Measurements from ENCODE around the gene N4BP2L2.
"Not testable (repeated sequence)": the region's sequence is repeated elsewhere in the genome, so short reads cannot be mapped to it uniquely, and the experiment has no call there.

Gene N4BP2L2

GRCh38 chr13:32560842-32561241 lies 22.2 kb upstream of the N4BP2L2 start:
- not testable (repeated sequence) for H3K9me3 ChIP-seq (ENCODE audit: control insufficient read depth, insufficient read depth, low read length); H3K4me3 ChIP-seq (ENCODE audit: low read depth, low read length); H3K36me3 ChIP-seq (ENCODE audit: control insufficient read depth, insufficient read depth, low read length); H3K27me3 ChIP-seq (ENCODE audit: control insufficient read depth, insufficient read depth, low read length); H3K9ac ChIP-seq (ENCODE audit: low read depth, low read length); H3K4me1 ChIP-seq (ENCODE audit: control insufficient read depth, insufficient read depth, low read length); H3K27ac ChIP-seq (ENCODE audit: low read depth, low read length)

- Histone ChIP-seq H3K4me3 (ENCODE audit: low read depth, low read length) (no peak overlapping the region), H3K27ac (ENCODE audit: low read depth, low read length) (no peak overlapping the region), H3K36me3 (ENCODE audit: control insufficient read depth, insufficient read depth, low read length) (no peaks in the 10 kb centered on the region), H3K9ac (ENCODE audit: low read depth, low read length) (no peak overlapping the region), H3K9me3 (ENCODE audit: control insufficient read depth, insufficient read depth, low read length) (peaks cover 2% of the 10 kb centered on the region; the same call in 1 of the 2 replicates), H3K27me3 (ENCODE audit: control insufficient read depth, insufficient read depth, low read length) (no peaks in the 10 kb centered on the region), H3K4me1 (ENCODE audit: control insufficient read depth, insufficient read depth, low read length) (no peaks in the 10 kb centered on the region)
Measured at GRCh38 chr13:32555613-32556012, 17.0 kb upstream of the N4BP2L2 start.

GRCh38 chr13:32553720-32554119 lies 15.1 kb upstream of the N4BP2L2 start:
- Histone ChIP-seq H3K9me3 (ENCODE audit: control insufficient read depth, insufficient read depth, low read length) (no peaks in the 10 kb centered on the region), H3K4me3 (ENCODE audit: low read depth, low read length) (no peak overlapping the region), H3K9ac (ENCODE audit: low read depth, low read length) (no peak overlapping the region), H3K36me3 (ENCODE audit: control insufficient read depth, insufficient read depth, low read length) (no peaks in the 10 kb centered on the region), H3K27ac (ENCODE audit: low read depth, low read length) (no peak overlapping the region), H3K4me1 (ENCODE audit: control insufficient read depth, insufficient read depth, low read length) (no peaks in the 10 kb centered on the region), H3K27me3 (ENCODE audit: control insufficient read depth, insufficient read depth, low read length) (no peaks in the 10 kb centered on the region)

- Histone ChIP-seq H3K9me3 (ENCODE audit: control insufficient read depth, insufficient read depth, low read length) (no peaks in the 10 kb centered on the region), H3K27ac (ENCODE audit: low read depth, low read length) (no peak overlapping the region), H3K27me3 (ENCODE audit: control insufficient read depth, insufficient read depth, low read length) (no peaks in the 10 kb centered on the region), H3K36me3 (ENCODE audit: control insufficient read depth, insufficient read depth, low read length) (no peaks in the 10 kb centered on the region), H3K4me1 (ENCODE audit: control insufficient read depth, insufficient read depth, low read length) (no peaks in the 10 kb centered on the region), H3K9ac (ENCODE audit: low read depth, low read length) (no peak overlapping the region), H3K4me3 (ENCODE audit: low read depth, low read length) (no peak overlapping the region)
Measured at GRCh38 chr13:32549788-32550187, 11.2 kb upstream of the N4BP2L2 start.

- Histone ChIP-seq H3K27me3 (ENCODE audit: control insufficient read depth, insufficient read depth, low read length) (no peaks in the 10 kb centered on the region), H3K27ac (ENCODE audit: low read depth, low read length) (no peak overlapping the region), H3K4me3 (ENCODE audit: low read depth, low read length) (no peak overlapping the region), H3K9ac (ENCODE audit: low read depth, low read length) (no peak overlapping the region), H3K9me3 (ENCODE audit: control insufficient read depth, insufficient read depth, low read length) (no peaks in the 10 kb centered on the region), H3K36me3 (ENCODE audit: control insufficient read depth, insufficient read depth, low read length) (no peaks in the 10 kb centered on the region), H3K4me1 (ENCODE audit: control insufficient read depth, insufficient read depth, low read length) (no peaks in the 10 kb centered on the region)
Measured at GRCh38 chr13:32548837-32549236, 10.2 kb upstream of the N4BP2L2 start.

GRCh38 chr13:32545083-32545482 lies 6.5 kb upstream of the N4BP2L2 start:
- Histone ChIP-seq H3K9me3 (ENCODE audit: control insufficient read depth, insufficient read depth, low read length) (no peaks in the 10 kb centered on the region), H3K9ac (ENCODE audit: low read depth, low read length) (no peak overlapping the region), H3K27me3 (ENCODE audit: control insufficient read depth, insufficient read depth, low read length) (no peaks in the 10 kb centered on the region), H3K4me1 (ENCODE audit: control insufficient read depth, insufficient read depth, low read length) (no peaks in the 10 kb centered on the region), H3K27ac (ENCODE audit: low read depth, low read length) (no peak overlapping the region), H3K4me3 (ENCODE audit: low read depth, low read length) (no peak overlapping the region), H3K36me3 (ENCODE audit: control insufficient read depth, insufficient read depth, low read length) (no peaks in the 10 kb centered on the region)

- H3K27me3 ChIP-seq (ENCODE audit: control insufficient read depth, insufficient read depth, low read length), result no peaks in the 10 kb centered on the region
Measured at GRCh38 chr13:32542221-32542620, 3.6 kb upstream of the N4BP2L2 start.

GRCh38 chr13:32538143-32538620 lies 413 bp downstream of the N4BP2L2 start:
- peaks cover 27% of the 10 kb centered on the region for H3K36me3 ChIP-seq (ENCODE audit: control insufficient read depth, insufficient read depth, low read length)
- no peaks in the 10 kb centered on the region for H3K9me3 ChIP-seq (ENCODE audit: control insufficient read depth, insufficient read depth, low read length)
- peak overlapping the region; percentile 79 for H3K4me3 ChIP-seq (ENCODE audit: low read depth, low read length)
- peak overlapping the region; percentile 96 for H3K27ac ChIP-seq (ENCODE audit: low read depth, low read length)
- H3K9ac ChIP-seq (ENCODE audit: low read depth, low read length), result peak overlapping the region; percentile 72
- no peaks in the 10 kb centered on the region for H3K4me1 ChIP-seq (ENCODE audit: control insufficient read depth, insufficient read depth, low read length)
- no peaks in the 10 kb centered on the region for H3K27me3 ChIP-seq (ENCODE audit: control insufficient read depth, insufficient read depth, low read length)

More at GRCh38 chr13:32542221-32542620, 3.6 kb upstream of the N4BP2L2 start:
- H3K9ac ChIP-seq (ENCODE audit: low read depth, low read length), result no peak overlapping the region
- no peak overlapping the region for H3K27ac ChIP-seq (ENCODE audit: low read depth, low read length)
- no peaks in the 10 kb centered on the region for H3K9me3 ChIP-seq (ENCODE audit: control insufficient read depth, insufficient read depth, low read length)
- H3K4me3 ChIP-seq (ENCODE audit: low read depth, low read length), result no peak overlapping the region
- H3K36me3 ChIP-seq (ENCODE audit: control insufficient read depth, insufficient read depth, low read length), result no peaks in the 10 kb centered on the region
- H3K4me1 ChIP-seq (ENCODE audit: control insufficient read depth, insufficient read depth, low read length), result no peaks in the 10 kb centered on the region

GRCh38 chr13:32537580-32538142 lies 934 bp downstream of the N4BP2L2 start:
- peak overlapping the region; percentile 72 for H3K9ac ChIP-seq (ENCODE audit: low read depth, low read length)
- peak overlapping the region; percentile 79 for H3K4me3 ChIP-seq (ENCODE audit: low read depth, low read length)
- H3K27ac ChIP-seq (ENCODE audit: low read depth, low read length), result peak overlapping the region; percentile 96
- H3K36me3 ChIP-seq (ENCODE audit: control insufficient read depth, insufficient read depth, low read length), result peaks cover 27% of the 10 kb centered on the region
- H3K27me3 ChIP-seq (ENCODE audit: control insufficient read depth, insufficient read depth, low read length), result no peaks in the 10 kb centered on the region
- no peaks in the 10 kb centered on the region for H3K9me3 ChIP-seq (ENCODE audit: control insufficient read depth, insufficient read depth, low read length)
- no peaks in the 10 kb centered on the region for H3K4me1 ChIP-seq (ENCODE audit: control insufficient read depth, insufficient read depth, low read length)

- Histone ChIP-seq H3K27me3 (ENCODE audit: control insufficient read depth, insufficient read depth, low read length) (no peaks in the 10 kb centered on the region), H3K9ac (ENCODE audit: low read depth, low read length) (no peak overlapping the region), H3K27ac (ENCODE audit: low read depth, low read length) (no peak overlapping the region), H3K4me1 (ENCODE audit: control insufficient read depth, insufficient read depth, low read length) (no peaks in the 10 kb centered on the region), H3K9me3 (ENCODE audit: control insufficient read depth, insufficient read depth, low read length) (no peaks in the 10 kb centered on the region), H3K4me3 (ENCODE audit: low read depth, low read length) (no peak overlapping the region), H3K36me3 (ENCODE audit: control insufficient read depth, insufficient read depth, low read length) (peaks cover 27% of the 10 kb centered on the region)
Measured at GRCh38 chr13:32535748-32536147, 2.8 kb downstream of the N4BP2L2 start.

- H3K36me3 ChIP-seq (ENCODE audit: control insufficient read depth, insufficient read depth, low read length), result peaks cover 27% of the 10 kb centered on the region
- no peak overlapping the region for H3K27ac ChIP-seq (ENCODE audit: low read depth, low read length)
- no peak overlapping the region for H3K9ac ChIP-seq (ENCODE audit: low read depth, low read length)
- no peaks in the 10 kb centered on the region for H3K4me1 ChIP-seq (ENCODE audit: control insufficient read depth, insufficient read depth, low read length)
- no peak overlapping the region for H3K4me3 ChIP-seq (ENCODE audit: low read depth, low read length)
- no peaks in the 10 kb centered on the region for H3K27me3 ChIP-seq (ENCODE audit: control insufficient read depth, insufficient read depth, low read length)
- H3K9me3 ChIP-seq (ENCODE audit: control insufficient read depth, insufficient read depth, low read length), result no peaks in the 10 kb centered on the region
Measured at GRCh38 chr13:32535115-32535514, 3.5 kb downstream of the N4BP2L2 start.

Data from HUES48 (cell line).